ENCODE data around the gene DDX5. TPM values are rescaled to one million over a fixed set of nuclear protein-coding genes. Genes with fewer than 3 reads are reported as not detected.

DDX5 gene
- total RNA-seq, 5 donors from 2014 or later (not counting 1 experiment from before 2014, with no cell fraction given) = 1,461 to 3,147 (median 1,608) TPM

GRCh38 chr17:64534187-64534586 lies 28.1 kb upstream of the DDX5 start:
- CTCF ChIA-PET = no interaction called here
- peak in 2 of 4 experiments; percentile 23 to 46 for ATAC-seq (replicated peaks in 1 of 4)

GRCh38 chr17:64533784-64534183 lies 27.7 kb upstream of the DDX5 start:
- H3K4me3 Mint-ChIP-seq = no peak overlapping the region
- ChIA-PET POLR2A (interaction anchor here in 1 of 2 donors (0.5 to 1.2 kb wide), 4 partner anchors 17 to 35 kb away, joined by 3 to 14 read pairs (median 4); partner anchors contain the start of gene CEP95), CTCF (interaction anchor here in 1 of 2 donors (0.6 to 1.0 kb wide), 2 partner anchors 42 to 203 kb away, joined by 3 to 8 read pairs; no protein-coding TSS in a partner anchor)
- H3K4me3 ChIP-seq (ENCODE audit: control insufficient read depth in 1 of 2, extremely low read depth in 1 of 2, low read length in 1 of 2) = no peak overlapping the region
- peaks cover 65% of the 10 kb centered on the region for H3K36me3 Mint-ChIP-seq
- no peaks in the 10 kb centered on the region for H3K27me3 ChIP-seq (replicated peaks in 1 of 2; ENCODE audit: control insufficient read depth in 2 of 2, extremely low read depth in 1 of 2, insufficient read depth in 2 of 2, low read length in 1 of 2)
- DNase-seq = no peak
- WGBS (ENCODE audit: insufficient coverage) = no CpG with 5 or more reads among the region's 2 CpGs
- ATAC-seq (replicated peaks in 1 of 4) = no peak
- peaks cover 0 to 2% (median 0%) of the 10 kb centered on the region in 3 donors for H3K4me1 Mint-ChIP-seq
- H3K36me3 ChIP-seq (ENCODE audit: control insufficient read depth in 2 of 2, extremely low read depth in 1 of 2, insufficient read depth in 1 of 2, low read length in 1 of 2) = peaks cover 9 to 94% of the 10 kb centered on the region in 2 donors
- no peaks in the 10 kb centered on the region for H3K4me1 ChIP-seq (ENCODE audit: control insufficient read depth in 1 of 2, extremely low read depth in 1 of 2, insufficient read depth in 2 of 2, low read length in 2 of 2)
- H3K27me3 Mint-ChIP-seq = no peaks in the 10 kb centered on the region
- no peaks in the 10 kb centered on the region for H3K9me3 ChIP-seq
- H3K27ac ChIP-seq (ENCODE audit: low read length) = no peak overlapping the region
- no peaks in the 10 kb centered on the region for H3K9me3 Mint-ChIP-seq
- peak overlapping the region; percentile 42 to 49 for H3K27ac Mint-ChIP-seq

More at GRCh38 chr17:64534187-64534586, 28.1 kb upstream of the DDX5 start:
- H3K4me3 ChIP-seq (ENCODE audit: control insufficient read depth in 1 of 2, extremely low read depth in 1 of 2, low read length in 1 of 2) = no peak overlapping the region
- peaks cover 0 to 6% (median 0%) of the 10 kb centered on the region in 3 donors for H3K4me1 Mint-ChIP-seq
- peaks cover 61% of the 10 kb centered on the region for H3K36me3 Mint-ChIP-seq
- no peak overlapping the region for H3K27ac ChIP-seq (ENCODE audit: low read length)
- no peaks in the 10 kb centered on the region for H3K27me3 ChIP-seq (replicated peaks in 1 of 2; ENCODE audit: control insufficient read depth in 2 of 2, extremely low read depth in 1 of 2, insufficient read depth in 2 of 2, low read length in 1 of 2)
- H3K9me3 Mint-ChIP-seq = no peaks in the 10 kb centered on the region
- no peaks in the 10 kb centered on the region for H3K4me1 ChIP-seq (ENCODE audit: control insufficient read depth in 1 of 2, extremely low read depth in 1 of 2, insufficient read depth in 2 of 2, low read length in 2 of 2)
- POLR2A ChIA-PET = interaction anchor here in 1 of 2 donors (0.5 to 0.9 kb wide), 2 partner anchors 29 to 35 kb away, joined by 3 to 4 read pairs; no protein-coding TSS in a partner anchor
- peaks cover 12 to 94% of the 10 kb centered on the region in 2 donors for H3K36me3 ChIP-seq (ENCODE audit: control insufficient read depth in 2 of 2, extremely low read depth in 1 of 2, insufficient read depth in 1 of 2, low read length in 1 of 2)
- WGBS (ENCODE audit: insufficient coverage) = no CpG with 5 or more reads among the region's 3 CpGs
- no peaks in the 10 kb centered on the region for H3K9me3 ChIP-seq
- peak overlapping the region; percentile 13 to 42 for H3K27ac Mint-ChIP-seq
- H3K27me3 Mint-ChIP-seq = no peaks in the 10 kb centered on the region
- no peak overlapping the region for H3K4me3 Mint-ChIP-seq
- DNase-seq = peak in 4 of 35 experiments; percentile 1 to 22 (median 4)

DNA sequence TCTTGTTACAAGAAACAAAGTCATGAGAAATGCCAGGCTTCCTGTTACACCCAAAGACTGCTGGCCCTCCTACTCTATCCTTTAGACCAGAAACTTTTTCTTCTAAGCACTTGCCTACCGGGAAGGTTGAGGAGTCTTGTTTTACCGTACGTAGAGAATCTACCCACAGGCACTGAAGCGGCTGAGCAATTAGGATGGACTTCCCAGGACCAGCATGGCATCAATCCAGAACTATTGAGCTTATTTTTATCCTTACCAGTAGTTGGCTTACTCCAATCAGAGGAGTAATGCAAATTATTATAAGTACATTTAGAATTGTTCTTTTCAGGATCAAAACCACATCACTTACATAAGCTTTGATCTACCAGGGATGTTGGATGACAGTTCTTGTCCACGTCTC lies 26.3 kb upstream of the DDX5 start:
- Histone ChIP-seq H3K27ac (ENCODE audit: low read length) (no peak overlapping the region), H3K4me3 (ENCODE audit: control insufficient read depth in 1 of 2, extremely low read depth in 1 of 2, low read length in 1 of 2) (no peak overlapping the region), H3K36me3 (ENCODE audit: control insufficient read depth in 2 of 2, extremely low read depth in 1 of 2, insufficient read depth in 1 of 2, low read length in 1 of 2) (peaks cover 6 to 96% of the 10 kb centered on the region in 2 donors), H3K27me3 (replicated peaks in 1 of 2; ENCODE audit: control insufficient read depth in 2 of 2, extremely low read depth in 1 of 2, insufficient read depth in 2 of 2, low read length in 1 of 2) (no peaks in the 10 kb centered on the region), H3K4me1 (ENCODE audit: control insufficient read depth in 1 of 2, extremely low read depth in 1 of 2, insufficient read depth in 2 of 2, low read length in 2 of 2) (no peaks in the 10 kb centered on the region), H3K9me3 (no peaks in the 10 kb centered on the region)
- Mint-ChIP-seq H3K9me3 (no peaks in the 10 kb centered on the region), H3K27ac (peak overlapping the region in 1 of 2 donors; percentile 40), H3K4me3 (no peak overlapping the region), H3K4me1 (no peaks in the 10 kb centered on the region), H3K27me3 (no peaks in the 10 kb centered on the region), H3K36me3 (peaks cover 66% of the 10 kb centered on the region)
- CTCF ChIA-PET = no interaction called here
- POLR2A ChIA-PET = interaction anchor here (0.7 to 0.8 kb wide), 3 partner anchors 22 to 202 kb away, joined by 3 to 4 read pairs (median 4); no protein-coding TSS in a partner anchor
- ATAC-seq (replicated peaks in 1 of 4) (no peak), DNase-seq (no peak)
- WGBS (ENCODE audit: insufficient coverage) = 67% methylated on average over 1 of the region's 5 CpGs

GRCh38 chr17:64531955-64532371 lies 25.9 kb upstream of the DDX5 start:
- peaks cover 63% of the 10 kb centered on the region for H3K36me3 Mint-ChIP-seq
- POLR2A ChIA-PET = interaction anchor here (0.7 kb wide), 3 partner anchors 24 to 203 kb away, joined by 3 to 5 read pairs (median 3); no protein-coding TSS in a partner anchor
- WGBS (ENCODE audit: insufficient coverage) = 94% methylated on average over 2 of the region's 5 CpGs

GRCh38 chr17:64529221-64529620 lies 23.1 kb upstream of the DDX5 start:
- CTCF ChIA-PET = no interaction called here
- no peak overlapping the region for H3K4me3 Mint-ChIP-seq

More at GRCh38 chr17:64531955-64532371, 25.9 kb upstream of the DDX5 start:
- no peaks in the 10 kb centered on the region for H3K4me1 ChIP-seq (ENCODE audit: control insufficient read depth in 1 of 2, extremely low read depth in 1 of 2, insufficient read depth in 2 of 2, low read length in 2 of 2)
- H3K4me3 ChIP-seq (ENCODE audit: control insufficient read depth in 1 of 2, extremely low read depth in 1 of 2, low read length in 1 of 2) = no peak overlapping the region
- H3K27me3 ChIP-seq (replicated peaks in 1 of 2; ENCODE audit: control insufficient read depth in 2 of 2, extremely low read depth in 1 of 2, insufficient read depth in 2 of 2, low read length in 1 of 2) = no peaks in the 10 kb centered on the region
- Mint-ChIP-seq H3K27me3 (no peaks in the 10 kb centered on the region), H3K4me1 (peaks cover 0 to 4% (median 0%) of the 10 kb centered on the region in 3 donors), H3K9me3 (no peaks in the 10 kb centered on the region), H3K27ac (no peak overlapping the region), H3K4me3 (no peak overlapping the region)
- no peaks in the 10 kb centered on the region for H3K9me3 ChIP-seq
- CTCF ChIA-PET = no interaction called here
- ATAC-seq (replicated peaks in 1 of 4) (no peak), DNase-seq (no peak)
- no peak overlapping the region for H3K27ac ChIP-seq (ENCODE audit: low read length)
- peaks cover 9 to 96% of the 10 kb centered on the region in 2 donors for H3K36me3 ChIP-seq (ENCODE audit: control insufficient read depth in 2 of 2, extremely low read depth in 1 of 2, insufficient read depth in 1 of 2, low read length in 1 of 2)

GRCh38 chr17:64527914-64528313 lies 21.8 kb upstream of the DDX5 start:
- Mint-ChIP-seq H3K27ac (peak overlapping the region in 1 of 2 donors; percentile 16), H3K4me1 (peaks cover 0 to 19% (median 0%) of the 10 kb centered on the region in 3 donors), H3K27me3 (no peaks in the 10 kb centered on the region), H3K4me3 (no peak overlapping the region), H3K9me3 (no peaks in the 10 kb centered on the region), H3K36me3 (peaks cover 63% of the 10 kb centered on the region)
- no peaks in the 10 kb centered on the region for H3K4me1 ChIP-seq (ENCODE audit: control insufficient read depth in 1 of 2, extremely low read depth in 1 of 2, insufficient read depth in 2 of 2, low read length in 2 of 2)
- 100% methylated on average over 2 of the region's 2 CpGs for WGBS (ENCODE audit: insufficient coverage)
- H3K27ac ChIP-seq (ENCODE audit: low read length) = no peak overlapping the region
- ATAC-seq (replicated peaks in 1 of 4) (no peak), DNase-seq (no peak)
- no peaks in the 10 kb centered on the region for H3K9me3 ChIP-seq
- POLR2A ChIA-PET = interaction anchor here in 1 of 2 donors (0.9 kb wide), 1 partner anchor 31 kb away, joined by 3 read pairs; the partner anchor contains the start of gene POLG2
- CTCF ChIA-PET = no interaction called here
- H3K4me3 ChIP-seq (ENCODE audit: control insufficient read depth in 1 of 2, extremely low read depth in 1 of 2, low read length in 1 of 2) = no peak overlapping the region
- H3K27me3 ChIP-seq (replicated peaks in 1 of 2; ENCODE audit: control insufficient read depth in 2 of 2, extremely low read depth in 1 of 2, insufficient read depth in 2 of 2, low read length in 1 of 2) = no peaks in the 10 kb centered on the region
- peaks cover 7 to 96% of the 10 kb centered on the region in 2 donors for H3K36me3 ChIP-seq (ENCODE audit: control insufficient read depth in 2 of 2, extremely low read depth in 1 of 2, insufficient read depth in 1 of 2, low read length in 1 of 2)

More at GRCh38 chr17:64529221-64529620, 23.1 kb upstream of the DDX5 start:
- Histone ChIP-seq H3K4me1 (ENCODE audit: control insufficient read depth in 1 of 2, extremely low read depth in 1 of 2, insufficient read depth in 2 of 2, low read length in 2 of 2) (no peaks in the 10 kb centered on the region), H3K36me3 (ENCODE audit: control insufficient read depth in 2 of 2, extremely low read depth in 1 of 2, insufficient read depth in 1 of 2, low read length in 1 of 2) (peaks cover 7 to 99% of the 10 kb centered on the region in 2 donors), H3K4me3 (ENCODE audit: control insufficient read depth in 1 of 2, extremely low read depth in 1 of 2, low read length in 1 of 2) (no peak overlapping the region), H3K27ac (ENCODE audit: low read length) (no peak overlapping the region), H3K27me3 (replicated peaks in 1 of 2; ENCODE audit: control insufficient read depth in 2 of 2, extremely low read depth in 1 of 2, insufficient read depth in 2 of 2, low read length in 1 of 2) (no peaks in the 10 kb centered on the region), H3K9me3 (no peaks in the 10 kb centered on the region)
- POLR2A ChIA-PET = no interaction called here
- ATAC-seq (replicated peaks in 1 of 4) (no peak), DNase-seq (no peak)
- Mint-ChIP-seq H3K9me3 (no peaks in the 10 kb centered on the region), H3K36me3 (peaks cover 66% of the 10 kb centered on the region), H3K27ac (no peak overlapping the region), H3K4me1 (peaks cover 0 to 14% (median 0%) of the 10 kb centered on the region in 3 donors), H3K27me3 (no peaks in the 10 kb centered on the region)
- 100% methylated on average over 2 of the region's 5 CpGs for WGBS (ENCODE audit: insufficient coverage)
